GM12878 (cell line): ENCODE results near the gene MRM3. TPM values are rescaled to one million over a fixed set of nuclear protein-coding genes. Genes with fewer than 3 reads are reported as not detected.

Source experiments
- BACH1 ChIP-seq: fragments of 450-650 bp; IDR thresholded peaks from 2 replicates; pipeline ENCODE4 v1.6.1; 2017; ENCODE audit warnings: mild to moderate bottlenecking, borderline replicate concordance
- BMI1 ChIP-seq: fragments of 450-650 bp; IDR thresholded peaks from 2 replicates; pipeline ENCODE4 v1.6.1; 2016; ENCODE audit warnings: mild to moderate bottlenecking, moderate library complexity, borderline replicate concordance
- CBFB ChIP-seq: IDR thresholded peaks from 2 replicates; pipeline ENCODE4 v1.6.1; 2016; ENCODE audit warnings: antibody characterized with exemption, low read depth
- CBX3 ChIP-seq: fragments of 200-600 bp; sonication (generic); IDR thresholded peaks from 2 replicates; pipeline ENCODE4 v1.6.1; 2016; ENCODE audit warnings: low read depth, borderline replicate concordance
- CREM ChIP-seq: IDR thresholded peaks from 2 replicates; pipeline ENCODE4 v1.6.1; 2014; ENCODE audit warnings: antibody characterized with exemption, low read depth
- E4F1 ChIP-seq: fragments of 450-650 bp; IDR thresholded peaks from 2 replicates; pipeline ENCODE4 v1.6.1; 2018; ENCODE audit warnings: borderline replicate concordance, mild to moderate bottlenecking; ENCODE audit not compliant: partially characterized antibody
- FOXK2 ChIP-seq: fragments of 450-650 bp; IDR thresholded peaks from 2 replicates; pipeline ENCODE4 v1.6.1; 2017; ENCODE audit warnings: mild to moderate bottlenecking, moderate library complexity
- MEF2B ChIP-seq: fragments of 450-650 bp; IDR thresholded peaks from 2 replicates; pipeline ENCODE4 v1.6.1; 2018; ENCODE audit warnings: mild to moderate bottlenecking, moderate library complexity; ENCODE audit not compliant: partially characterized antibody, poor library complexity, severe bottlenecking
- NBN ChIP-seq: fragments of 450-650 bp; IDR thresholded peaks from 2 replicates; pipeline ENCODE4 v1.6.1; 2016
- NR2F1 ChIP-seq: fragments of 450-650 bp; conservative IDR thresholded peaks from 2 replicates; pipeline ENCODE4 v1.6.1; 2017; ENCODE audit warnings: mild to moderate bottlenecking
- NRF1 ChIP-seq: conservative IDR thresholded peaks from 2 replicates; pipeline ENCODE4 v1.6.1; 2011; ENCODE audit warnings: mild to moderate bottlenecking, low read depth, low read length, improper control_type of control experiment
- PAX5 ChIP-seq: IDR thresholded peaks from 2 replicates; pipeline ENCODE4 v1.6.1; 2011; ENCODE audit warnings: low read depth, low read length, borderline replicate concordance
- PAX8 ChIP-seq: fragments of 450-650 bp; IDR thresholded peaks from 2 replicates; pipeline ENCODE4 v1.6.1; 2017; ENCODE audit warnings: mild to moderate bottlenecking, moderate library complexity
- PKNOX1 ChIP-seq: fragments of 450-650 bp; IDR thresholded peaks from 2 replicates; pipeline ENCODE4 v1.6.1; 2016; ENCODE audit warnings: mild to moderate bottlenecking
- PML ChIP-seq: IDR thresholded peaks from 2 replicates; pipeline ENCODE4 v1.6.1; 2012; ENCODE audit warnings: low read length, inconsistent platforms
- RAD51 ChIP-seq: fragments of 450-650 bp; IDR thresholded peaks from 2 replicates; pipeline ENCODE4 v1.6.1; 2016; ENCODE audit warnings: moderate library complexity, mild to moderate bottlenecking, inconsistent platforms
- RUNX3 ChIP-seq: IDR thresholded peaks from 2 replicates; pipeline ENCODE4 v1.6.1; 2012; ENCODE audit warnings: low read length, inconsistent platforms
- SKIL ChIP-seq: fragments of 450-650 bp; IDR thresholded peaks from 2 replicates; pipeline ENCODE4 v1.6.1; 2017; ENCODE audit warnings: mild to moderate bottlenecking, low read depth, inconsistent platforms; ENCODE audit not compliant: poor library complexity, severe bottlenecking
- STAT1 ChIP-seq: fragments of 450-650 bp; conservative IDR thresholded peaks from 2 replicates; pipeline ENCODE4 v1.6.1; 2014; ENCODE audit warnings: antibody characterized with exemption, mild to moderate bottlenecking
- YY1 ChIP-seq: IDR thresholded peaks from 2 replicates; pipeline ENCODE4 v1.6.1; 2011; ENCODE audit warnings: low read depth, mild to moderate bottlenecking, low read length
- ZNF274 ChIP-seq: IDR thresholded peaks from one replicate; pipeline ENCODE4 v1.8.0; 2011; ENCODE audit not compliant: insufficient read length, insufficient read depth
- ZNF687 ChIP-seq: fragments of 450-650 bp; IDR thresholded peaks from 2 replicates; pipeline ENCODE4 v1.6.1; 2017; ENCODE audit warnings: mild to moderate bottlenecking, moderate library complexity
- ZSCAN29 ChIP-seq: fragments of 450-650 bp; IDR thresholded peaks from 2 replicates; pipeline ENCODE4 v1.6.1; 2017; ENCODE audit warnings: mild to moderate bottlenecking, moderate library complexity
- polyA plus RNA-seq, 11 experiments: library from polyadenylated mRNA; depleted of rRNA in 4 of 11; unstranded in 6 of 11; stranded (reverse) in 5 of 11; fragments of >200 nt; fragmentation: Nextera tagmentation in 4 of 11; fragmentation: Illumina TruSeq in 1 of 11; extraction: Ambion mirVana in 4 of 11; extraction: Trizol in 1 of 11; gene quantifications; 1 replicate in 1 of 11; 2 replicates in 10 of 11; pipeline versions ENCODE4 v1.2.1 to v1.2.3, GENCODE V29; 2011 to 2016; ENCODE audit warnings: inconsistent platforms in 2 of 11, missing spikeins in 2 of 11, low read depth in 1 of 11
- total RNA-seq, 4 experiments: library from RNA; depleted of rRNA in 3 of 4; stranded (reverse); fragments of >200 nt in 3 of 4; fragmentation: Illumina TruSeq in 1 of 4; extraction: Trizol in 1 of 4; gene quantifications; 2 replicates each; pipeline versions ENCODE4 v1.2.1 to v1.2.3, GENCODE V29; 2013 to 2021

The MRM3 gene
- total and polyA plus RNA-seq, 10 of the 15 experiments (the other 5 are each of a cell fraction or from before 2014, with no cell fraction given), result 2.3 to 48.9 (median 26.6) TPM

GRCh38 chr17:752002-752619 is 30.0 kb upstream of the MRM3 start, which contains the start of gene GEMIN4 (continued):
- TF ChIP-seq SKIL (no peak), RAD51 (no peak), E4F1 (peak; percentile 57), ZSCAN29 (no peak), YY1 (no peak; the same call in 1 of the 2 replicates), CBFB (no peak), RUNX3 (0 out of 2 replicates have a peak, but pooled peaks have one; percentile 35), PML (peak; percentile 80; the same call in 1 of the 2 replicates), BMI1 (no peak), PKNOX1 (peak; percentile 78), NR2F1 (peak; percentile 6; the same call in 1 of the 2 replicates), FOXK2 (no peak), STAT1 (no peak), ZNF687 (peak; percentile 83; the same call in 1 of the 2 replicates), MEF2B (peak; percentile 44), PAX5 (0 out of 2 replicates have a peak, but pooled peaks have one; percentile 25), CREM (no peak), ZNF274 (no peak), PAX8 (no peak), BACH1 (peak; percentile 83), NRF1 (peak; percentile 65), CBX3 (no peak), NBN (no peak)
